Measurements from ENCODE around the gene NFIX.

NFIX gene

GRCh38 chr19:13121551-13122274 is 126.4 kb downstream of the NFIX start:
- H3K4me2 ChIP-seq (ENCODE audit: low read length), result no peak overlapping the region
- H3K4me3 ChIP-seq (ENCODE audit: low read length), result no peak overlapping the region
- TF ChIP-seq EZH2phosphoT487 (IDR thresholded peaks at IDR 0.05; ENCODE audit: low read depth), result no peak
- no peak for TF ChIP-seq CTCF (IDR thresholded peaks at IDR 0.05; ENCODE audit: low read depth, low read length)
- H4K20me1 ChIP-seq (ENCODE audit: insufficient read depth, low read length), result peaks cover 55% of the 10 kb centered on the region
- H3K27ac ChIP-seq (ENCODE audit: low read length), result no peak overlapping the region
- H2AFZ ChIP-seq (ENCODE audit: low read depth, low read length), result no peak overlapping the region
- H3K79me2 ChIP-seq (ENCODE audit: low read length), result peaks cover 87% of the 10 kb centered on the region
- H3K9ac ChIP-seq (ENCODE audit: low read length), result no peak overlapping the region
- peaks cover 9% of the 10 kb centered on the region for H3K4me1 ChIP-seq (ENCODE audit: low read length)
- peaks cover 11% of the 10 kb centered on the region for H3K36me3 ChIP-seq (replicated peaks; ENCODE audit: low read depth, low read length)
- no peaks in the 10 kb centered on the region for H3K27me3 ChIP-seq (ENCODE audit: low read depth, low read length)
- H3K9me3 ChIP-seq (ENCODE audit: insufficient read depth, low read length), result no peaks in the 10 kb centered on the region

GRCh38 chr19:13122275-13122878 is 127.1 kb downstream of the NFIX start:
- no peak overlapping the region for H3K9ac ChIP-seq (ENCODE audit: low read length)
- TF ChIP-seq EZH2phosphoT487 (IDR thresholded peaks at IDR 0.05; ENCODE audit: low read depth) (no peak), CTCF (IDR thresholded peaks at IDR 0.05; ENCODE audit: low read depth, low read length) (no peak)
- H3K27me3 ChIP-seq (ENCODE audit: low read depth, low read length), result no peaks in the 10 kb centered on the region
- H2AFZ ChIP-seq (ENCODE audit: low read depth, low read length), result no peak overlapping the region
- H3K4me1 ChIP-seq (ENCODE audit: low read length), result peaks cover 9% of the 10 kb centered on the region
- H3K36me3 ChIP-seq (replicated peaks; ENCODE audit: low read depth, low read length), result peaks cover 11% of the 10 kb centered on the region
- no peak overlapping the region for H3K4me3 ChIP-seq (ENCODE audit: low read length)
- no peak overlapping the region for H3K4me2 ChIP-seq (ENCODE audit: low read length)
- peaks cover 55% of the 10 kb centered on the region for H4K20me1 ChIP-seq (ENCODE audit: insufficient read depth, low read length)
- peaks cover 91% of the 10 kb centered on the region for H3K79me2 ChIP-seq (ENCODE audit: low read length)
- H3K9me3 ChIP-seq (ENCODE audit: insufficient read depth, low read length), result no peaks in the 10 kb centered on the region
- no peak overlapping the region for H3K27ac ChIP-seq (ENCODE audit: low read length)

DNA sequence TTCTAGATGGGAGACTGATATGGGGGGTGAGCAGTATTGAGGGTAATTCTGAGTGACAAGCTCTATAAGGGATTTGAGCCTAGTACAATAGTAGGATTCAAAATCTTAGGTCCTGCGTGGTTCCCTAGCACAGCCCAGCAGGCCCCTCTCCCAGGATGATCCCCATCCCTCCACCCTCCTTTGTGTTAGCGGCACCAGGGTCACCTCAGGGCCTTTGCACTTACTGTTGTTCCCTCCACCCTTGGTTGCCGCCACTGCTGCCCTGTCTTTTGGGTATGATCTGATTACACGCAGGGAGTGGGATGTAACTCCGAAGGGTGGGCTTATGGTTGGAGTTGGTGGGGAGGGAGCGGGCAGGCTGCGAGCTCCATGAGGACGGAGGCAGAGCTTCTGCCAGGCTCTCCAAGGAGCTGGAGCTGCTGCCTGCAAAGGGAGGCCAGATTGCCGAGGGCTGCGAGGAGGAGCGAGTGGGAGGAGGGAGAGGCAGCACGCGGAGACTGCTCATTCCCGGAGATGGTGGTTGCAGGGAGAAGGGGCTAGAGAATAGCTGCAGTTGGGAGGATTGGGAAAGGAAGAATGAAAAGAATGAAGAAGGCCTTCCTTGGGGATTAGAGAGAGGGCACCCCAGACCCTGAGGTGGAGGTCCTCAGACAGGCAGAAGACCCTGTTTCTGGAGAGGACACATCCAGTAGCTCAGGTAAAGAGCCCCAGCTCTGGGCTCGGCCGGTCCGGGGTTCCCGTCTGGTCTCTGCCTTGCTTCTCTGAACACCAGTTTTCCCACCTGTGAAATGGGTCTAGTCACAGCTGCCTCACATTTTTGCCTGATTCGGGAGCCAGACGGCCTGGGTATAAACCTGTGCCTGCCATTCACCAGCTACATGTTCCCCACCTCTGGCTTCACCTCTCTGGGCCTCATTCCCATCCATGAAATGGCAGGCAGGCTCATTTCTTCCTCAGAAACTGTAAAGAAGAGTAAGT is 128.0 kb downstream of the NFIX start:
- Histone ChIP-seq H3K9ac (ENCODE audit: low read length) (no peak overlapping the region), H3K9me3 (ENCODE audit: insufficient read depth, low read length) (no peaks in the 10 kb centered on the region), H3K4me3 (ENCODE audit: low read length) (no peak overlapping the region), H3K27me3 (ENCODE audit: low read depth, low read length) (no peaks in the 10 kb centered on the region), H2AFZ (ENCODE audit: low read depth, low read length) (no peak overlapping the region), H3K4me2 (ENCODE audit: low read length) (no peak overlapping the region), H4K20me1 (ENCODE audit: insufficient read depth, low read length) (peaks cover 60% of the 10 kb centered on the region), H3K27ac (ENCODE audit: low read length) (no peak overlapping the region), H3K79me2 (ENCODE audit: low read length) (peaks cover 95% of the 10 kb centered on the region), H3K36me3 (replicated peaks; ENCODE audit: low read depth, low read length) (peaks cover 11% of the 10 kb centered on the region), H3K4me1 (ENCODE audit: low read length) (peaks cover 9% of the 10 kb centered on the region)
- TF ChIP-seq CTCF (IDR thresholded peaks at IDR 0.05; ENCODE audit: low read depth, low read length) (no peak), EZH2phosphoT487 (IDR thresholded peaks at IDR 0.05; ENCODE audit: low read depth) (no peak)

- Histone ChIP-seq H3K9me3 (ENCODE audit: insufficient read depth, low read length) (no peaks in the 10 kb centered on the region), H3K27me3 (ENCODE audit: low read depth, low read length) (no peaks in the 10 kb centered on the region), H3K9ac (ENCODE audit: low read length) (no peak overlapping the region), H3K27ac (ENCODE audit: low read length) (no peak overlapping the region), H3K79me2 (ENCODE audit: low read length) (peaks cover 93% of the 10 kb centered on the region), H2AFZ (ENCODE audit: low read depth, low read length) (no peak overlapping the region), H3K36me3 (replicated peaks; ENCODE audit: low read depth, low read length) (peaks cover 6% of the 10 kb centered on the region), H4K20me1 (ENCODE audit: insufficient read depth, low read length) (peaks cover 57% of the 10 kb centered on the region), H3K4me1 (ENCODE audit: low read length) (no peaks in the 10 kb centered on the region), H3K4me3 (ENCODE audit: low read length) (no peak overlapping the region), H3K4me2 (ENCODE audit: low read length) (no peak overlapping the region)
- no peak for TF ChIP-seq EZH2phosphoT487 (IDR thresholded peaks at IDR 0.05; ENCODE audit: low read depth)
- TF ChIP-seq CTCF (IDR thresholded peaks at IDR 0.05; ENCODE audit: low read depth, low read length), result no peak
Observed at GRCh38 chr19:13127051-13127450, 131.8 kb downstream of the NFIX start.

Data from OCI-LY3 (cell line).